Measurements from ENCODE around the gene ENOX1.

The ENOX1 gene

DNA sequence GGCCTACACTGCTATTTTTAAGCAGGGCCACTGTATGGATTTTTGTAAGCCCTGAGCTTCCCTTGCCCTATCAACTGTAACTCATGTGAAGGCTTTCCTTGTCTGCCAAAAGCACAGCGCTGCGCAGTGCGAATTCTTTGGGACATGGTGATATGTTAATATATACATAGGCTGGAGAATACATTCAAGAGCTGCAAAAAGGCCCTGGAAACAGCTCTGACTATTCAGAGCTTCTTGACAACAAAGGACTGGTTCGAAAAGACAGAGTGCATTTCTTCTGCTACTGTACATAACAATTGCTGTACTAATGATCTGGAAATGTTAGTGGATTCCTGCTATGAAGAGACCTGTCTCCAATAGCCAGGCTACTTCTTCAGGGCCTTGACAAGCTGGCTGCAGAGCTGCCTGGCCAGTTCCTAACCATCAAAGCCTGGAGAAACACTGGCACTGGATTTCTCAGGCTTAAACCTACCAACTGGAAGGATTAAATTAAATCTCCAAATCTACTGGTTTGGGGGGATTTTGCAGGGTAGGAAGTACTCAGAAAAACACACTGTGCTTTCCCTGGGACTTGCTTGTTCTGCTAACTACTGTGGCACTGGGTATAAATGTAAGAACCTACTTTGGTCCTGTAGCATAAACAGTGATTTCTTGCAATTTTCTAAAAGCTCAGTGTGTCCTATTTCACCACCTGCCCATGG is 516.5 kb downstream of the ENOX1 start:
- H3K79me2 ChIP-seq (ENCODE audit: low read length) = no peaks in the 10 kb centered on the region
- TF ChIP-seq EZH2phosphoT487 (IDR thresholded peaks at IDR 0.05; ENCODE audit: low read depth) = no peak
- H3K36me3 ChIP-seq (replicated peaks; ENCODE audit: low read depth, low read length) = no peaks in the 10 kb centered on the region
- no peaks in the 10 kb centered on the region for H3K9me3 ChIP-seq (ENCODE audit: insufficient read depth, low read length)
- no peak overlapping the region for H2AFZ ChIP-seq (ENCODE audit: low read depth, low read length)
- no peak overlapping the region for H3K4me3 ChIP-seq (ENCODE audit: low read length)
- H4K20me1 ChIP-seq (ENCODE audit: insufficient read depth, low read length) = no peaks in the 10 kb centered on the region
- no peak overlapping the region for H3K9ac ChIP-seq (ENCODE audit: low read length)
- peaks cover 13% of the 10 kb centered on the region for H3K4me1 ChIP-seq (ENCODE audit: low read length)
- no peak overlapping the region for H3K27ac ChIP-seq (ENCODE audit: low read length)
- H3K27me3 ChIP-seq (ENCODE audit: low read depth, low read length) = no peaks in the 10 kb centered on the region
- H3K4me2 ChIP-seq (ENCODE audit: low read length) = no peak overlapping the region

DNA sequence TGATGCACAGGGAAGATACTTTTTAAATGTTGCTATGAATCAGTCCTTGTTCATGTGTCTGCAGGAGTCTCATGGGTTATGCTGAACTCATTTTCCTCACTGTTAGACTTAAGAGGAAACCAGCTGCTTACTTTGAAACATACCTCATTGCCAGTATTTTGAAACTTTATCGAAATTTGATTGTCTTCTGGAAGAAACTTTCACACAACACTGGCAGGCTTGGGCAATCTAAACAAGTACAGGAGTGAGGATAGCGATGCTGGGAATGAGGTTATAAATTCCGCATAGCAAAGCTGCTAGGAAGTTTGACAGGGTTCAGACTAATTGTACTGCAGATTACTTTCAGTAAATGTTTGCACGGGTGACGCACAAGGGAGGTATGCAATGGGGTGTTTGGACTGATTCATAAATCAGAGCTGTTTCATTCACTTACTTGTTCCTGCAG is 517.7 kb downstream of the ENOX1 start:
- no peaks in the 10 kb centered on the region for H3K27me3 ChIP-seq (ENCODE audit: low read depth, low read length)
- H3K9ac ChIP-seq (ENCODE audit: low read length) = no peak overlapping the region
- H3K4me1 ChIP-seq (ENCODE audit: low read length) = peaks cover 13% of the 10 kb centered on the region
- H3K4me2 ChIP-seq (ENCODE audit: low read length) = no peak overlapping the region
- no peak overlapping the region for H3K4me3 ChIP-seq (ENCODE audit: low read length)
- H3K36me3 ChIP-seq (replicated peaks; ENCODE audit: low read depth, low read length) = no peaks in the 10 kb centered on the region
- no peak overlapping the region for H3K27ac ChIP-seq (ENCODE audit: low read length)
- no peaks in the 10 kb centered on the region for H3K79me2 ChIP-seq (ENCODE audit: low read length)
- H2AFZ ChIP-seq (ENCODE audit: low read depth, low read length) = no peak overlapping the region
- TF ChIP-seq, protein P1, sequence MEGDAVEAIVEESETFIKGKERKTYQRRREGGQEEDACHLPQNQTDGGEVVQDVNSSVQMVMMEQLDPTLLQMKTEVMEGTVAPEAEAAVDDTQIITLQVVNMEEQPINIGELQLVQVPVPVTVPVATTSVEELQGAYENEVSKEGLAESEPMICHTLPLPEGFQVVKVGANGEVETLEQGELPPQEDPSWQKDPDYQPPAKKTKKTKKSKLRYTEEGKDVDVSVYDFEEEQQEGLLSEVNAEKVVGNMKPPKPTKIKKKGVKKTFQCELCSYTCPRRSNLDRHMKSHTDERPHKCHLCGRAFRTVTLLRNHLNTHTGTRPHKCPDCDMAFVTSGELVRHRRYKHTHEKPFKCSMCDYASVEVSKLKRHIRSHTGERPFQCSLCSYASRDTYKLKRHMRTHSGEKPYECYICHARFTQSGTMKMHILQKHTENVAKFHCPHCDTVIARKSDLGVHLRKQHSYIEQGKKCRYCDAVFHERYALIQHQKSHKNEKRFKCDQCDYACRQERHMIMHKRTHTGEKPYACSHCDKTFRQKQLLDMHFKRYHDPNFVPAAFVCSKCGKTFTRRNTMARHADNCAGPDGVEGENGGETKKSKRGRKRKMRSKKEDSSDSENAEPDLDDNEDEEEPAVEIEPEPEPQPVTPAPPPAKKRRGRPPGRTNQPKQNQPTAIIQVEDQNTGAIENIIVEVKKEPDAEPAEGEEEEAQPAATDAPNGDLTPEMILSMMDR (IDR thresholded peaks at IDR 0.05; ENCODE audit: low read depth, low read length) = no peak
- TF ChIP-seq EZH2phosphoT487 (IDR thresholded peaks at IDR 0.05; ENCODE audit: low read depth) = no peak
- H4K20me1 ChIP-seq (ENCODE audit: insufficient read depth, low read length) = no peaks in the 10 kb centered on the region
- H3K9me3 ChIP-seq (ENCODE audit: insufficient read depth, low read length) = no peaks in the 10 kb centered on the region

DNA sequence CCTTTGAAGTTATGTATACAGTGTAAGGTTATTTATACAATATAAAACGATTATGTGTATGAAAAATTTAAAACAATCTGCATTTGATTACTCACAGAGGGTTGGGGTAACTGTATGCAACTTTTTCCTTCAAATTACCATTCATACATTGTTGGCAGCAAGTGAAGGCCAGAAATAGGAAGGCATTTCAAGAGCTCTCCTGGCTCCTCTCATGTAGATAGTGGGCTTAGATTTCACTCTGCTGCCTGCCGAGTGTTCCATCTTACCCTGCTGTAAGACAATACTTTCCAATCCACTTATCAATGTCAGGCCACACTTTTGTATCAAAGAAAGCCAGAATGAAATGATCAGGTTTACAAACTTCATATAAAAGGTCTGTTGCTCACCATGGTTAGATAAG is 518.1 kb downstream of the ENOX1 start:
- Histone ChIP-seq H3K9ac (ENCODE audit: low read length) (no peak overlapping the region), H3K4me2 (ENCODE audit: low read length) (no peak overlapping the region), H2AFZ (ENCODE audit: low read depth, low read length) (no peak overlapping the region), H3K27ac (ENCODE audit: low read length) (no peak overlapping the region), H3K27me3 (ENCODE audit: low read depth, low read length) (no peaks in the 10 kb centered on the region), H3K4me3 (ENCODE audit: low read length) (no peak overlapping the region), H3K9me3 (ENCODE audit: insufficient read depth, low read length) (no peaks in the 10 kb centered on the region), H3K4me1 (ENCODE audit: low read length) (peaks cover 13% of the 10 kb centered on the region), H3K79me2 (ENCODE audit: low read length) (no peaks in the 10 kb centered on the region), H4K20me1 (ENCODE audit: insufficient read depth, low read length) (no peaks in the 10 kb centered on the region), H3K36me3 (replicated peaks; ENCODE audit: low read depth, low read length) (no peaks in the 10 kb centered on the region)
- TF ChIP-seq, protein P1 (IDR thresholded peaks at IDR 0.05; ENCODE audit: low read depth, low read length) = no peak
- no peak for TF ChIP-seq EZH2phosphoT487 (IDR thresholded peaks at IDR 0.05; ENCODE audit: low read depth)

DNA sequence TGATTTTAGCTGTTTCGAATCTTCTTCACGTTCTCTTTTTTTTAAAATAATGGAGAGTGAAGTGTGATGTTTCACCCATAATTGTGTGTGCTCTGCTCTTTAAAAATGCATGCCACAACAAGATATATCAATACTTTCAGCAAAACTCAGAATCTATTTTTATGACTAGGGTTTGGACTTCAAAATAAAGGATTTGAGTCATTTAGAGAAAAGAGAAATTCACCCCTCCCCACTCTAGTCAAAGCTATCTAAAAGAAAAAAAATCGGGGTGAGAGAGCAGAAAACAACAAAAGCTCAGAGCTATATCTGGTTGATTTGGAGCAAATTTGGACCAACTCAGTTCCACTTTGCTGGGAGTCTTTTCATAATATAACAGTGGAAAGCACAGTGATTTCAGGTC is 518.9 kb downstream of the ENOX1 start:
- no peaks in the 10 kb centered on the region for H4K20me1 ChIP-seq (ENCODE audit: insufficient read depth, low read length)
- TF ChIP-seq EZH2phosphoT487 (IDR thresholded peaks at IDR 0.05; ENCODE audit: low read depth) = no peak
- TF ChIP-seq, protein P1 (IDR thresholded peaks at IDR 0.05; ENCODE audit: low read depth, low read length) = no peak
- H3K4me2 ChIP-seq (ENCODE audit: low read length) = peak overlapping the region; percentile 28
- peaks cover 13% of the 10 kb centered on the region for H3K4me1 ChIP-seq (ENCODE audit: low read length)
- H3K4me3 ChIP-seq (ENCODE audit: low read length) = no peak overlapping the region
- H3K9ac ChIP-seq (ENCODE audit: low read length) = no peak overlapping the region
- H2AFZ ChIP-seq (ENCODE audit: low read depth, low read length) = no peak overlapping the region
- H3K9me3 ChIP-seq (ENCODE audit: insufficient read depth, low read length) = no peaks in the 10 kb centered on the region
- H3K27me3 ChIP-seq (ENCODE audit: low read depth, low read length) = no peaks in the 10 kb centered on the region
- no peaks in the 10 kb centered on the region for H3K36me3 ChIP-seq (replicated peaks; ENCODE audit: low read depth, low read length)
- H3K79me2 ChIP-seq (ENCODE audit: low read length) = no peaks in the 10 kb centered on the region
- no peak overlapping the region for H3K27ac ChIP-seq (ENCODE audit: low read length)
